NCI-H187 (cell line): ENCODE results near the gene NOXA1.
"Not testable (repeated sequence)": the region's sequence is repeated elsewhere in the genome, so short reads cannot be mapped to it uniquely, and the experiment has no call there.

Source experiments
- DNase-seq, 2 experiments: peaks; one replicate each; lab custom pipeline; 2025; lab: John Stamatoyannopoulos, UW

The NOXA1 gene

GRCh38 chr9:137439158-137439714, 16.0 kb downstream of the NOXA1 start:
- no peak for DNase-seq

GRCh38 chr9:137441289-137441934, 18.2 kb downstream of the NOXA1 start, which contains the start of gene ENTPD8:
Gene ENTPD8, minus strand, starts transcription at chr9:137441357. Its CDS starts 3,072 bp downstream, at chr9:137438285.
- DNase-seq: no peak

DNA sequence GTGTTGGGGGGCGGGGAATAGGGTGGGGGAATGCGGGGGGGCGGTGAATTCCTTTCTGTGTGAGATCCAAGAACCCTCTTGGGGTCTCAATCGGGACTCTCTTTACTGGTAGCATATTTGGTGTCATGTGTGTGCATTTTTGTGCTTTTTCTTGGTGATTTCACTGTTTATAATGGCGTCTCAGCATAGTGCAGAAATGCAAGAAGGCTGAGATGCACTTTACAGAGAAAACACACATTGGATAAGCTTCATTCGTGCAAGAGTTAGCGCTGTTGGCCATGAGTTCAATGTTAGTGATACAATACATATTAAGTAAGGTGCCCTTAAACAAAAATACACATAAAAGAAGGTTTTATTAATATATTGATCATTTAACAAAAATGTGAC, 18.7 kb downstream of the NOXA1 start:
- no peak for DNase-seq

GRCh38 chr9:137444106-137444790, 21.1 kb downstream of the NOXA1 start:
- no peak for DNase-seq

DNA sequence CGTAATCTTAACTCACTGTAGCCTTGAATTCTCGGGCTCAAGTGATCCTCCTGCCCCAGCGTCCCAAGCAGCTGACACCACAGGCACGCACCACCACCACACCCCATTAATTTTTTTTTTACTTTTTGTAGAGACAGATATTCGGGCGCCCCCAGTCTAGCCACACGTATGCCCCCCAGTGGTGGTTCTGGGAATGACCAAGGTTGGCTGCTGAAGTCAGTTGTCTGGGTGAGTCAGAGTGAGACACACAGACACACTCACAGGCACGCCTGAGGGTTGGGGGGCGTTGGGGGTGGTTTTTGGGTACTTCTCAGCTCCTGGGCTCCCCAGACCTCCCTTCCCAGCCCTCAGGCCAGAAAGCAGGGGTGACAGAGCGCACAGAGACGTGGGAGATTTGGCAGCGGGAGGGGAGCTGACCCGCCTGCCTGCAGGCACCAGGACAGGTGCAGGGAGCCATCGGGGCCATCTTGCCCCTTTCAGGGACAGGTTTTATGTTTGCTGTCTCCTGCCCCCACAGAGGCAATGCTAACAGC, 22.1 kb downstream of the NOXA1 start:
- peak in 1 of 2 experiments; percentile 20 for DNase-seq

- DNase-seq: no peak
Observed at GRCh38 chr9:137445930-137446431, 22.8 kb downstream of the NOXA1 start.

DNA sequence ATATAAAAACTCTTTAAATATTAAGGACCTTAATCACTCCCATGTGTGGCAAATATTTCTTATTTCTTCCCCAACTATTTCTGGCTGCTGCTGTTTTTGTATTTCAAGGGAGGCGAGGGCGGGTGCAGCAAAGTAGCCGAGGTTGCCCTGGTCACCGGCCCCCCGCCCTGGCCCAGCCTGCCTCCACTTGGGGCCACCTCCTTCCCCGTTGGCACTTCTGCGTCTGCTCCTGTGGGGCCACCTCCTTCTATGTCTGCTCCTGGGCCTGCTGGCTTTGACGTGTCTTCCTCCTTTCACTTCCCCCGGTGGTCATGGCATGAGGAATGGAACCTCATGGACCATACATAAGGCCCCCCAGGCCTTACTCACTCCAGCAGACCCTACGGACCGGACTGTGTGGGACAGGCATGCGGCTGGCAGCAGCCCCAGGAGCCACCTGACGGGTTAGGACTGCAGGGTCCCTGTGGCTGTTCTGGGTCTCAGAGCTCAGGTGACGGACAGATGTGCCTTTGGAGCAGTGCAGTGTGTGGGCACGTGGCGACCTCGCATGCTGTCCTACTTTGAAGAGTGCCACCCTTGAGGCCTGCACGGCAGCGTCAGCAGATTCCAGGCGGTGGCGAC, 23.8 kb downstream of the NOXA1 start:
- DNase-seq: no peak

- DNase-seq: no peak
Observed at GRCh38 chr9:137447722-137448601, 24.8 kb downstream of the NOXA1 start.

GRCh38 chr9:137448602-137448962, 25.4 kb downstream of the NOXA1 start:
- DNase-seq: no peak

- no peak for DNase-seq
Observed at GRCh38 chr9:137449081-137449844, 26.1 kb downstream of the NOXA1 start.

GRCh38 chr9:137449931-137450538, 26.8 kb downstream of the NOXA1 start:
- no peak for DNase-seq

- DNase-seq: not testable (repeated sequence)
Observed at GRCh38 chr9:137450539-137451222, 27.5 kb downstream of the NOXA1 start.

DNA sequence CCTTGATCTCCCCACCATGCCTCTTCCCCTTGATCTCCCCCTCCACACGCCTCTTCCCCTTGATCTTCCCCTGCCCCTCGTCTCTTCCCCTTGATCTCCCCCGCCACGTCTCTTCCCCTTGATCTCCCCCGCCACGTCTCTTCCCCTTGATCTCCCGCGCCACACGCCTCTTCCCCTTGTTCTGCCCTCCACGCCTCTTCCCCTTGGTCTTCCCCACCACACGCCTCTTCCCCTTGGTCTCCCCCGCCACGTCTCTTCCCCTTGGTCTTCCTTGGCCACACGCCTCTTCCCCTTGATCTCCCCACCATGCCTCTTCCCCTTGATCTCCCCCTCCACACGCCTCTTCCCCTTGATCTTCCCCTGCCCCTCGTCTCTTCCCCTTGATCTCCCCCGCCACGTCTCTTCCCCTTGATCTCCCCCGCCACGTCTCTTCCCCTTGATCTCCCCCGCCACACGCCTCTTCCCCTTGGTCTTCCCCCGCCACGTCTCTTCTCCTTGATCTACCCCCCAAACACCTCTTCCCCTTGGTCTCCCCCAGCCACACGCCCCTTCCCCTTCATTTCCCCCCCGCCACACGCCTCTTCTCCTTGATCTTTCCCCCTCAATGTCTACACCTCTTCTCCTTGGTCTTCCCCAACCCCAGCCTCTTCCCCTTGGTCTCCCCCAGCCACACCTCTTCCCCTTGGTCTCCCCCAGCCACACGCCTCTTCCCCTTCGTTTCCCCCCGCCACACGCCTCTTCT, 28.2 kb downstream of the NOXA1 start:
- not testable (repeated sequence) for DNase-seq

DNA sequence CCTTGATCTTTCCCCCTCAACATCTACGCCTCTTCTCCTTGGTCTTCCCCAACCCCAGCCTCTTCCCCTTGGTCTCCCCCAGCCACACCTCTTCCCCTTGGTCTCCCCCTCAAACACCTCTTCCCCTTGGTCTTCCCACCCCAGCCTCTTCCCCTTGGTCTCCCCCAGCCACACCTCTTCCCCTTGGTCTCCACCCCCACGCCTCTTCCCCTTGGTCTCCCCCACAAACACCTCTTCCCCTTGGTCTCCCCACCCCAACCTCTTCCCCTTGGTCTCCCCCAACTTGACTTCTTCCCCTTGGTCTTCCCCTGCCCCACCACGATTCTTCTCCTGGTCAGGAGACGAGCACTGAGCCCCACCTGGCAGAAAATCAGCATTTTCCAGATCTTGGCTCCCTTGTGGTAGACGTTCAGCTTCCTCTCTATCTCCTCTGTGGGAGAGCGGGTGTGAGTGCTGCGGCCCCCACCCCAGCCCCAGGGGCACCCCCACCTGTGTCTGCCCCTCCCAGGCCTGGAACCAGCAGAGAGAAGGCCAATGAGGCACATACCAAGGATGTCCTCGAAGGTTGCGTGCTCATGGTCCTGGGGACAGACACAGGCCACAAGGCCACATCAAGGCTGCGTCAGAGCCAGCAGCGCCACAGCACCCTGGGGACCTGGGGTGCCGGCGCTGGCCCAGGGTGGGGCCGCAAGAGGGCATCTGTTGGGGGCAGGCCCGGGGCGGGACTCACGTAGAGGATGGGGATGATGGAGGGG, 29.0 kb downstream of the NOXA1 start:
- no peak for DNase-seq

- no peak for DNase-seq
Observed at GRCh38 chr9:137452761-137453642, 29.8 kb downstream of the NOXA1 start.

GRCh38 chr9:137453643-137454081, 30.5 kb downstream of the NOXA1 start:
- DNase-seq: no peak

DNA sequence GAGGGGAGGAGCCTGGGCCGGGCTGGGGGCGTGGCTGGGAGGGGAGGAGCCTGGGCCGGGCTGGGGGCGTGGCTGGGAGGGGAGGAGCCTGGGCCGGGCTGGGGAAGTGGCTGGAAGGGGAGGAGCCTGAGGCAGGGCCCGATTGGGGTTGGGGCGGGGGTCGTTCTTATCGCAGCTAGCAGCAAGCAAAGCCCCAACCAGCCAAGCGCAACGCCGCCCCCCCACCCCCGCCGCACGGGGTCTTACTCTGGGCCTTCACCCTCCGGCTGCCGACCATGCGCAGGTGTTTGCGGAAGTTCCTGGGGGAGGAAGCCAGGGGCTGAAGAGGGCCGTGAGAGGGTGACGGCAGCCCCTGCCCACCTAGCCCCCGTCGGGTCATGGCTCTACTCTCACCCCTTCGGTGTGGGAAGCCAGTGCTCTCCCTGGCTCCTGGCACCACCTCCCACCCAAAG, 31.0 kb downstream of the NOXA1 start:
- DNase-seq: no peak
